ENCODE results near the gene CFC1.
"Not testable (repeated sequence)": the region's sequence is repeated elsewhere in the genome, so short reads cannot be mapped to it uniquely, and the experiment has no call there.

The CFC1 gene

DNA sequence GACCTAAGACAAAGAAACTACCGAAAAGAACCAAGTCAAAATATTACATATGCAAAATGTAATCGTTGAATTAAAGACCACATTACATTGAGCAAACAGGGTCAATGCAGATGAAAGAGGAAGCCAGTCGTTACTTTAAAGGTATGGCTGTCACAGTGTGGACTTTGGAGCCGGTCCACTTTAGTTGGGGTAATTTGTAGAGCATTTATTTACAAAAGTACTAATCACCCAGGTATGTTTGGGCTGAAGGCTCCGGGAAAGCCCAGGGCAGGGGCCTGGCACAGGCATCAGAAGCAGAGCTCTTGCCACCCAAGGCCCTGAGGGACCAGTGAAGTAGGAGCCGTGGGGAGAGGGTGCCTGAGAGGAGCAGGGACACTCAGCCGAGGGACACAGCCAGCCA, 15.8 kb downstream of the CFC1 start:
- not testable (repeated sequence) for H3K36me3 ChIP-seq (ENCODE audit: control insufficient read depth, insufficient read depth, low read length); H3K9me3 ChIP-seq (ENCODE audit: control insufficient read depth, low read length); DNase-seq; H3K27me3 ChIP-seq (replicated peaks; ENCODE audit: control insufficient read depth, insufficient read depth, low read length, poor library complexity, severe bottlenecking); H3K27ac ChIP-seq (ENCODE audit: insufficient read depth, low read length, poor library complexity, severe bottlenecking); H3K4me3 ChIP-seq (ENCODE audit: insufficient read depth, low read depth, low read length, poor library complexity, severe bottlenecking); H3K4me1 ChIP-seq (ENCODE audit: control insufficient read depth, insufficient read depth, low read length, poor library complexity, severe bottlenecking)

DNA sequence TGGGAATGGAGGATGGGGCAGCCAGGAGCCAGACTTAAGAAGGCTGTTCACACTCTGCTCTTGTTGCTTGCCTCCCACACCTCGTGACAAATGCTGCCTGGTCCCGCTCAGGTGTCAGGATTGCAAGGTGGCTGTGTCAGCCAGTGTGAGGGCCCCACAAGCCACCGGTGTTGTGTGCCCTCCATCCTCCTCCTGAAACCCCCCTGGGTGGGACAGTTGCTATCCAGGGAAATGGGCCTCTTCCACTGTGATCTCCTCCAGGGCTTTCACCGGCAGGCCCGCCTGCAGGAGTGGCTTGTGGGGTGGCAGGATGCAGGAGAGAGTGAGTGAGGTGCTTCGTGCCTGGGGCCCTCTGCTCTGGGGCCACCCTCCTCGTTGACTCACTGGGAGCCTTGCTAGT, 16.4 kb downstream of the CFC1 start:
- H3K4me3 ChIP-seq (ENCODE audit: insufficient read depth, low read depth, low read length, poor library complexity, severe bottlenecking); H3K4me1 ChIP-seq (ENCODE audit: control insufficient read depth, insufficient read depth, low read length, poor library complexity, severe bottlenecking); H3K27me3 ChIP-seq (replicated peaks; ENCODE audit: control insufficient read depth, insufficient read depth, low read length, poor library complexity, severe bottlenecking); H3K27ac ChIP-seq (ENCODE audit: insufficient read depth, low read length, poor library complexity, severe bottlenecking); H3K36me3 ChIP-seq (ENCODE audit: control insufficient read depth, insufficient read depth, low read length); DNase-seq; H3K9me3 ChIP-seq (ENCODE audit: control insufficient read depth, low read length): not testable (repeated sequence)

DNA sequence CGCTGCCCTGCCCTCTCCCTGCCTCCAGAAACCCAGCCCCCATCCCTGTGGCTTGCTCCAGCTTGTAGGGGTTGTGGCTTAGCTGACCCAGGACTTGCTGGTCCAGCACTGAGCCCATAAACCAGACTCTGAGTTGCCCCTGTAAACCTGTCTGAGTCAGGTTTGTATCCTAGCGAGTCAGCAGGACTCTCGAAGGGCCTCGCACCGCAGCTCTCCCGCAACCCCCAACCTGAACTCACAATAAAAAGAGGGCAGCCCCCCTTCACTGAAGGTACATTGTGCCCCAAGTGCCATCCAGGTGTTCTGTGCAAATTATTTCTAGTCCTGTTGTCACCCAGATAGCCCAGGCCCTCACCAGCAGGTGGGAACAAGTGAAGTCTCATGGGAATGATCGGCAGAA, 17.9 kb downstream of the CFC1 start:
- H3K27ac ChIP-seq (ENCODE audit: insufficient read depth, low read length, poor library complexity, severe bottlenecking); H3K9me3 ChIP-seq (ENCODE audit: control insufficient read depth, low read length); H3K27me3 ChIP-seq (replicated peaks; ENCODE audit: control insufficient read depth, insufficient read depth, low read length, poor library complexity, severe bottlenecking); H3K4me3 ChIP-seq (ENCODE audit: insufficient read depth, low read depth, low read length, poor library complexity, severe bottlenecking); DNase-seq; H3K36me3 ChIP-seq (ENCODE audit: control insufficient read depth, insufficient read depth, low read length); H3K4me1 ChIP-seq (ENCODE audit: control insufficient read depth, insufficient read depth, low read length, poor library complexity, severe bottlenecking): not testable (repeated sequence)

DNA sequence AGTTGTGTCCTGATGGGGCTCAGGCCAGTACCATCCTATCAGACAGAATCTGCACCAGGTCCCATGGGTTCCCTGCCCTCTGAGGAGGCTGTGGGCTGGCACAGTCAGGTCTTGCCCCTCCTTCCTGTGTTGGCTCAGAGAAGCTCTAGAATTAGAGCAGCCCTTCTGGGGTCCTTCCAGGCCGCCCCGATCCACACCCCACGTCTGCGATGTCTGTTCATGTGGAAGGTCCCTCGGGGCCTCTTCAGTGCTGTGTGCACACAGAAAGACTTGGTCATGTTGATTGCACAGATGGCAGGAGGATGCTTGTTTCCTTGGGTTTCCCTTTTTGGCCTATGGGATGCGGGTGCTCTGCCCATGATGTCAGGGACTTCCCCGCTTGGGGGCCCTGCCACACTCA, 20.3 kb downstream of the CFC1 start:
- not testable (repeated sequence) for DNase-seq; H3K4me1 ChIP-seq (ENCODE audit: control insufficient read depth, insufficient read depth, low read length, poor library complexity, severe bottlenecking); H3K27ac ChIP-seq (ENCODE audit: insufficient read depth, low read length, poor library complexity, severe bottlenecking); H3K36me3 ChIP-seq (ENCODE audit: control insufficient read depth, insufficient read depth, low read length); H3K4me3 ChIP-seq (ENCODE audit: insufficient read depth, low read depth, low read length, poor library complexity, severe bottlenecking); H3K27me3 ChIP-seq (replicated peaks; ENCODE audit: control insufficient read depth, insufficient read depth, low read length, poor library complexity, severe bottlenecking); H3K9me3 ChIP-seq (ENCODE audit: control insufficient read depth, low read length)

DNA sequence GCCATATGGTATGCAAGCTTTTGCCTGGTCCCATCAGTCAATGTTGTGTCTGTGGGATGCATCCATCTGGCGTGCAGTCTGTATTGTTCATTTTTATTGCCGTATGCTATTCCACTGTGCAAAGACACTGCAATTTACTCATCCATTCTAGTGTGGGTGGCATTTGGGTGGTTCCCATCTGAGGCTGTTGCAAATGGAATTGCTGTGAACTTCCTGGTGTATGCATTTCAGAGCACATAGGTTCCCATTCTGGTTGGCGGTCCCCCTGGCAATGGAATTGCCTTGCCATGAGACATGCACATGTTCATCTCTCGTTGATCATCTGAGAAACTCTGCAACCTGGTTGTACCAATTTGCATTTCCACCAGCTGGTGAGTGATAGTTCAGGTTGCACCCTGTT, 21.8 kb downstream of the CFC1 start:
- not testable (repeated sequence) for H3K4me1 ChIP-seq (ENCODE audit: control insufficient read depth, insufficient read depth, low read length, poor library complexity, severe bottlenecking); H3K9me3 ChIP-seq (ENCODE audit: control insufficient read depth, low read length); H3K36me3 ChIP-seq (ENCODE audit: control insufficient read depth, insufficient read depth, low read length)

DNA sequence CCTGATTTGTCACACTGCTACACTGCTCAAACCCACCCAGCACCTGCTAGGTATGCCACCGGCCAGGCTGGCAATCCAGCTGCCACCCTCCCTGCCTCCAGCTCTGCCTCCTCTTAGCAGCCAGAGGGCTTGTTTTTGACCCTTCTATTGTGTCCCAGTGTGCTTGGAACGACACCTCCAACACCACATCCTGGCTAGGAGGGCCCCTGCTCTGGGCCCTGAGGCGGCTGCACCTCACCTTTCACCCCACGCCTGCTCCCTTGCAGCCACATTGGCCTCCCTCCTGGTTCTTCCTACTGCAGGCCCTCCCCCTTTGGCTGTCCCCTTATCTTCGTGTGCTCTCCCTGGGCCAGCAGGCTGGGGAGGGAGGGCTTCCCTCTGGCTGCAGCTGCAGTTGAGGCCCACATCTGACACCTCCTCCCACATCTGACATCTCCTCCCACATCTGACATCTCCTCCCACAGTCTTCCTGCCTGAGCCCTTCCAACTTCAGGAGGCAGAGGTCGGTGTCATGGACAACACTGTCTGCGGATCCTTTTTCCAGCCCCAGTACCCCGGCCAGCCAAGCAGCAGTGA, 23.1 kb downstream of the CFC1 start:
- H3K4me1 ChIP-seq (ENCODE audit: control insufficient read depth, insufficient read depth, low read length, poor library complexity, severe bottlenecking); H3K36me3 ChIP-seq (ENCODE audit: control insufficient read depth, insufficient read depth, low read length); H3K27me3 ChIP-seq (replicated peaks; ENCODE audit: control insufficient read depth, insufficient read depth, low read length, poor library complexity, severe bottlenecking); H3K4me3 ChIP-seq (ENCODE audit: insufficient read depth, low read depth, low read length, poor library complexity, severe bottlenecking); DNase-seq; H3K9me3 ChIP-seq (ENCODE audit: control insufficient read depth, low read length); H3K27ac ChIP-seq (ENCODE audit: insufficient read depth, low read length, poor library complexity, severe bottlenecking): not testable (repeated sequence)

More for the DNA sequence above, 21.8 kb downstream of the CFC1 start:
- H3K27me3 ChIP-seq (replicated peaks; ENCODE audit: control insufficient read depth, insufficient read depth, low read length, poor library complexity, severe bottlenecking); DNase-seq; H3K27ac ChIP-seq (ENCODE audit: insufficient read depth, low read length, poor library complexity, severe bottlenecking); H3K4me3 ChIP-seq (ENCODE audit: insufficient read depth, low read depth, low read length, poor library complexity, severe bottlenecking): not testable (repeated sequence)

DNA sequence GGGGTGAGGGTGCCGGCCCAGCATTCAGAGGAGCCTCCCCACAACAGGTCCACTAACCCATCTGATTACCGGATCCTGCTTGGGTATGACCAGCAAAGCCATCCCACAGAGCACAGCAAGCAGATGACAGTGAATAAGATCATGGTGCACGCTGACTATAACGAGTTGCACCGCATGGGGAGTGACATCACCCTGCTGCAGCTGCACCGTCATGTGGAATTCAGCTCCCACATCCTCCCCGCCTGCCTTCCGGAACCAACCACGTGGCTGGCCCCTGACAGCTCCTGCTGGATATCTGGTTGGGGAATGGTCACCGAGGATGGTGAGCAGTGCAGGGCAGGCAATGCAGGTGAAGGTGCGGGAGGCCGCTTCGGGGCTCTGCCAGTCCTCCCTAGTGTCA, 25.1 kb downstream of the CFC1 start:
- H3K4me1 ChIP-seq (ENCODE audit: control insufficient read depth, insufficient read depth, low read length, poor library complexity, severe bottlenecking); H3K27me3 ChIP-seq (replicated peaks; ENCODE audit: control insufficient read depth, insufficient read depth, low read length, poor library complexity, severe bottlenecking); DNase-seq; H3K9me3 ChIP-seq (ENCODE audit: control insufficient read depth, low read length); H3K4me3 ChIP-seq (ENCODE audit: insufficient read depth, low read depth, low read length, poor library complexity, severe bottlenecking); H3K36me3 ChIP-seq (ENCODE audit: control insufficient read depth, insufficient read depth, low read length); H3K27ac ChIP-seq (ENCODE audit: insufficient read depth, low read length, poor library complexity, severe bottlenecking): not testable (repeated sequence)

DNA sequence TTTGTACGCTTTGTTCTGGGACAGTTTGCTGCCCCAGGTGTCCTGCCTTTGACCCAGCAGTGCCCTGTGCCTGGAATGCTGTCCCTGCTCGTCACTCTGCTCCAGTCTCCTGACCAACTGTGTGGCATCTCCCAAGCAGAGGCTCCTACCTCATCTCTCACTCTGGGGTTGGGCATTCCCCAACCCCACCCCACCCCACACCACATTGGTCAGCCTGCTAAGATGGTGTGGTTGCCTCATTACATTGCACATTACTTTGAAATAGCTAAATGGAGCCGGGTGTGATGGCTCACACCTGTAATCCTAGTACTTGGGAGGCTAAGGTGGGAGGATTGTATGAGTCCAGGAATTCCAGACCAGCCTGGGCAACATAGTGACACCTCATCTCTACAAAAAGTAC, 27.4 kb downstream of the CFC1 start:
- not testable (repeated sequence) for H3K27me3 ChIP-seq (replicated peaks; ENCODE audit: control insufficient read depth, insufficient read depth, low read length, poor library complexity, severe bottlenecking); DNase-seq; H3K4me3 ChIP-seq (ENCODE audit: insufficient read depth, low read depth, low read length, poor library complexity, severe bottlenecking); H3K9me3 ChIP-seq (ENCODE audit: control insufficient read depth, low read length); H3K36me3 ChIP-seq (ENCODE audit: control insufficient read depth, insufficient read depth, low read length); H3K4me1 ChIP-seq (ENCODE audit: control insufficient read depth, insufficient read depth, low read length, poor library complexity, severe bottlenecking); H3K27ac ChIP-seq (ENCODE audit: insufficient read depth, low read length, poor library complexity, severe bottlenecking)

DNA sequence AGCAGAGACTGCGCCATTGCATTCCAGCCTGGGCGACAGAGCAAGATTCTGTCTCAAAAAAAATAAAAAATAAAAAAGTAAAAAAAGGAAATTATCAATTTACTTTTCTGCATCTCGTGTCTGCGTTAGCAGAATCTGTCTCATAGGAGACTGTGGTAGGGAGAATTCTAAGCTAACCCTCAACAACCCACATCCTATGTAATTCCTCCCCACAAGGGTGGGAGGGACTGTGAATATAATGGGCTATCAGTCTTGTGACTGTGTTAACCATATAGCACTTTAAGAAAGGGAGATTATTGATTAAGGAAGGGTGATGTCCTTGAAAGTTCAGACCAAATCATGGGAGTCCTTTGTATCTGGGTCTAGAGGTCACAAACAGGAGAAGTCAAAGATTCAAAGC, 33.2 kb downstream of the CFC1 start:
- not testable (repeated sequence) for H3K4me1 ChIP-seq (ENCODE audit: control insufficient read depth, insufficient read depth, low read length, poor library complexity, severe bottlenecking); H3K36me3 ChIP-seq (ENCODE audit: control insufficient read depth, insufficient read depth, low read length); DNase-seq; H3K9me3 ChIP-seq (ENCODE audit: control insufficient read depth, low read length); H3K27ac ChIP-seq (ENCODE audit: insufficient read depth, low read length, poor library complexity, severe bottlenecking); H3K4me3 ChIP-seq (ENCODE audit: insufficient read depth, low read depth, low read length, poor library complexity, severe bottlenecking); H3K27me3 ChIP-seq (replicated peaks; ENCODE audit: control insufficient read depth, insufficient read depth, low read length, poor library complexity, severe bottlenecking)

DNA sequence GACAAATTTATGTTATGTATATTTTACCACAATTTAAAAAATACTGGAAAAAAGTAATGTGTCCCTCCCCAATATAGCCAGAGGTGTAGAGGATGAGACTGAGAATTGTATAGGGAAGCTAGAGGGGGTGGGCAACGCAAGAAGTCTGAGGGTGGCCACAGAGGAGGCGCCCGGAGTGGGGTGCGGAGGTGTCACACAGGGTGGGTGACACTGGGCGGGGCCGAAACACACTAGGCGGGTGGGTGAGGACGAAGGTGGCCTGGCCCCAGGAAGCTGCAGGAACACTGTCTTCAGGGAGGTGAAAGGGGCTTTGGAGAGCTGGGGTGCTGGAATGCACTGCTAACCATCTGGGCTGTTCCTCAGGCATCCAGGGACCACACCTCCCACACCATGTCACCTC, 42.9 kb downstream of the CFC1 start:
- not testable (repeated sequence) for DNase-seq; H3K27ac ChIP-seq (ENCODE audit: insufficient read depth, low read length, poor library complexity, severe bottlenecking); H3K4me3 ChIP-seq (ENCODE audit: insufficient read depth, low read depth, low read length, poor library complexity, severe bottlenecking); H3K9me3 ChIP-seq (ENCODE audit: control insufficient read depth, low read length); H3K36me3 ChIP-seq (ENCODE audit: control insufficient read depth, insufficient read depth, low read length); H3K4me1 ChIP-seq (ENCODE audit: control insufficient read depth, insufficient read depth, low read length, poor library complexity, severe bottlenecking); H3K27me3 ChIP-seq (replicated peaks; ENCODE audit: control insufficient read depth, insufficient read depth, low read length, poor library complexity, severe bottlenecking)

DNA sequence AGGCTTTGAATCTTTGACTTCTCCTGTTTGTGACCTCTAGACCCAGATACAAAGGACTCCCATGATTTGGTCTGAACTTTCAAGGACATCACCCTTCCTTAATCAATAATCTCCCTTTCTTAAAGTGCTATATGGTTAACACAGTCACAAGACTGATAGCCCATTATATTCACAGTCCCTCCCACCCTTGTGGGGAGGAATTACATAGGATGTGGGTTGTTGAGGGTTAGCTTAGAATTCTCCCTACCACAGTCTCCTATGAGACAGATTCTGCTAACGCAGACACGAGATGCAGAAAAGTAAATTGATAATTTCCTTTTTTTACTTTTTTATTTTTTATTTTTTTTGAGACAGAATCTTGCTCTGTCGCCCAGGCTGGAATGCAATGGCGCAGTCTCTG, 45.2 kb downstream of the CFC1 start:
- not testable (repeated sequence) for H3K9me3 ChIP-seq (ENCODE audit: control insufficient read depth, low read length); H3K27me3 ChIP-seq (replicated peaks; ENCODE audit: control insufficient read depth, insufficient read depth, low read length, poor library complexity, severe bottlenecking); H3K36me3 ChIP-seq (ENCODE audit: control insufficient read depth, insufficient read depth, low read length); H3K27ac ChIP-seq (ENCODE audit: insufficient read depth, low read length, poor library complexity, severe bottlenecking); H3K4me1 ChIP-seq (ENCODE audit: control insufficient read depth, insufficient read depth, low read length, poor library complexity, severe bottlenecking); DNase-seq; H3K4me3 ChIP-seq (ENCODE audit: insufficient read depth, low read depth, low read length, poor library complexity, severe bottlenecking)
